ENCODE results near the gene SYK.

GRCh38 chr9:90783964-90784363 is 17.7 kb upstream of the SYK start:
- TF ChIP-seq CTCF (IDR thresholded peaks at IDR 0.05; ENCODE audit: borderline replicate concordance, extremely low read depth, low read length, poor library complexity, severe bottlenecking), result no peak
- no peak for TF ChIP-seq EZH2 (IDR thresholded peaks at IDR 0.05; ENCODE audit: borderline replicate concordance, low read depth, low read length, severe bottlenecking)

All from DND-41 (cell line).